HG02970 (cell line): ENCODE results near the gene ANKMY1.
"Not testable (repeated sequence)": the region's sequence is repeated elsewhere in the genome, so short reads cannot be mapped to it uniquely, and the experiment has no call there.

Source experiments
- ATAC-seq: cut with Tn5 transposase; IDR thresholded peaks from one replicate; pipeline ENCODE4 v1.9.1; 2021; ENCODE audit warnings: mild to moderate bottlenecking, moderate library complexity, moderate number of reproducible peaks; ENCODE audit not compliant: unreplicated experiment, low FRiP score

Gene ANKMY1

DNA sequence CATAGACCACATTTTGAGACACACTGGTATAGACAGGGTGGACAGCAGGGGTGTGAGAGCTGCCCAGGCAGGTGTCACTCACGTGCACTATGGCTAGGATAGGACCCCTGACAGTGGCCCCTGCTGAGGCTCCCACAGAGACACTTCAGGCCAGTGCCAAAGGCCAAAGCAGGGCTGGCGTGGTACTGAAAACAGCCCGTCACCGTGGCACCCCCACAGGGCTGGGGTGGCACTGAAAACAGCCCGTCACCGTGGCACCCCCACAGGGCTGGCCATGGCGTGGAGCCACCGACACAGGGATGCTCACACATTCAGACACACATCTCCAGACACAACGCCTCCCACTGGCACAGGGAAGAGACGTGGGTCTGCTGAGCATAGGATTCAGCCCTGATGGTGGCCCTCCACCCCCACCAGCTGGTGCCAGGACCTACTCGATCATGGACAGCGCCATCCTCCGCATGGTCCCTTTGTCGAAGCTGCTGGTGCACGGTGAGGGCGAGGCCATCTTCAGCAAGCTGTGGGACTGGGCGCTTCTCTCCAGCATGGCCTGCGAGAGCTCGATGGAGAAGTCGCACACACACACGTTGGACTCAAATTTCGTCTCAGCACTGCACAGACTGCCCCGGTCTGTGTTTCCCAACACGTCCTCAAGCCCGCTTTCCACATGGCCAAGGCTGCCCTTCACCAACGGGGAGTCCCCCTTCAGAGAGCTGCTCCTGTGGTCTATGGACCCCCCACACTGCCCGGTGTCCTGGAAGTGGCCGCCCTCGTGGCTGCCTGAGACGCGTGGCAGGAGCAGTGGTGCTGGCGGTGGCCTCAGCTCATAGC is 34.1 kb downstream of the ANKMY1 start:
- ATAC-seq, result no peak

DNA sequence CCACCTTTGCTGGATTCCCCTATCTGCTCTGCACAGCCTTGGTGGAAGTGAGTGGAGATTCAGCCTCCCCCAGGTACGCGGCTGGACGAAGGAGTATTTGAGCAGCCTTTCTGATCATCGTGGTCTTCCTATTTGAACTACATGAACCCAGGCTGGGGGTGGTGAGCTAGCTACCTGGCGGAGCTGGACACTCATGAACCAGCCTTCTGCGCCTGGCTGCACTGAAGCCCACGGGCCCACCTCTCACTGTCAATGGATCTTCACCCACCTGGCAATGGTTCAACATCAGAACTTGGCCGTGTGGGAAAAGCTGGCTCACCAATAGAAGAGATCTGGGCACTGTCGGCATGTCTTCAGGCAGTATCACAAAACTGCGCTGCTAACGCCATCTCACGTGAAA is 35.4 kb downstream of the ANKMY1 start:
- no peak for ATAC-seq

DNA sequence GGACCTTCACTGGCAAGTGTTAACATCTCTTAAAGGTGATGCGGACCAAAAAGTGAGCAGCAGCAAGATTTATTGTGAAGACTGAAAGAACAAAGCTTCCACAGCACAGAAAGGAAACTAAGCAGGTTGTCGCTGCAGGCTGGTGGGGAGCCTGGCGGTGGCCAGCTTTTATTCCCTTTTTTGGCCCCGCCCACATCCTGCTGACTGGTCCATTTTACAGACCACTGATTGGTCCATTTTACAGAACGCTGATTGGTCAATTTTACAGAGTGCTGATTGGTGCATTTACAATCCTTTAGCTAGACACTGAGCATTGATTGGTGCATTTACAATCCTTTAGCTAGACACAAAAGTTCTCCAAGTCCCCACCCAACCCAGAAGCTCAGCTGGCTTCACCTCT is 35.9 kb downstream of the ANKMY1 start:
- not testable (repeated sequence) for ATAC-seq

- ATAC-seq, result no peak
Measured at GRCh38 chr2:240520974-240521350, 36.8 kb downstream of the ANKMY1 start.

DNA sequence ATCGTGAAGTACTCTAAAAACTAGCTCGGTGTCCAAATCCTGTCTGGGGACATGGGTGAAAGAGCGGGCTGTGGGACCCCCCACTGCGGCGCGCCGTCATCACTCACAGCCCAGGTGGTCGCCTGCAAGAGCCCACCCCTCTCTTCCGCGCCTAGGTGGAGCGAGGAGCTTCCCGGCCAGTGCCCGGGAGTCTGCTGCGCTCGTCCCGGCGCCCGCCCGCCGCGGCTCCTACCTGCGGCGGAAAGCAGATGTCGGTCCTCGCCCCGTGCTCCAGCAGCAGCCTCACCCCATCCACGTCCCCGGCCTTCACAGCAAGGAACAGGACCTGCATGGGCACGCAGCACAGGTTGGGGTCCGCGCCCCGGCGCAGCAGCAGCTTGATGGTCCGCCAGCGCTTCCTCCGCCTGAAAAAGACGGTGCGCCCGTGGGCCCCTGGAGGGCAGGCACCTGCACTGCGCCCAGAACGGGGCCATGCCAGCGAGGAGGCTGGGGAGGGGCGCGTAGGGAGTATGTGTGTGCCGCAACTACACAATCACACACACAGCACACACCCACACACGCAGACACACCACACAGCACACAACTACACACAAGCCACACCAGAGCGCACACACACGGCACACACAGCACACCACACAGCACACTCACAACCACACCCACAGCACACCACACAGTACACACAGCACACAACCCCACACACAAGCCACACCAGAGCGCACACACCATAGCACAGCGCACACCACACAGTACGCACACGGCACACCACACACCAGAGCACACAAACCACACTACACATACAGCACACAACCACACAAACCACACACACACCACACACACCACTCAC is 37.4 kb downstream of the ANKMY1 start:
- ATAC-seq, result no peak

- ATAC-seq, result no peak
Measured at GRCh38 chr2:240519396-240520129, 38.2 kb downstream of the ANKMY1 start.

GRCh38 chr2:240518981-240519380 is 38.8 kb downstream of the ANKMY1 start:
- no peak for ATAC-seq

DNA sequence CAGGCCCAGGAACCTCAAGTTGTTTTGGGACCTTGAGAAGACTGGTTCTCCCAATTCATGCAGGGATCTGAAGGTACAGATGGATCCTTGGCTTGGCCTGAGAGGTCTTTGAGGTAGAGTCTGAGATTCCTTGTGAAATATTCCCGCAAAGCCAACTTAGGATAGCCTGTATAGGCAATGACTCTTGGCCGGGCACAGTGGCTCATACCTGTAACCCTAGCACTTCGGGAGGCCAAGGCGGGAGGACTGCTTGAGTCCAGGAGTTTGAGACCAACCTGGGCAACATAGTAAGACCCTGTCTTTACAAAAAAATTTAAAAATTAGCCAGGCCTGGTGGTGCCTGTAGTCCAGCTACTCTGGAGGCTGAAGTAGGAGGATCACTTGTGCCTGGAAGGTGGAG is 40.4 kb downstream of the ANKMY1 start:
- no peak for ATAC-seq

DNA sequence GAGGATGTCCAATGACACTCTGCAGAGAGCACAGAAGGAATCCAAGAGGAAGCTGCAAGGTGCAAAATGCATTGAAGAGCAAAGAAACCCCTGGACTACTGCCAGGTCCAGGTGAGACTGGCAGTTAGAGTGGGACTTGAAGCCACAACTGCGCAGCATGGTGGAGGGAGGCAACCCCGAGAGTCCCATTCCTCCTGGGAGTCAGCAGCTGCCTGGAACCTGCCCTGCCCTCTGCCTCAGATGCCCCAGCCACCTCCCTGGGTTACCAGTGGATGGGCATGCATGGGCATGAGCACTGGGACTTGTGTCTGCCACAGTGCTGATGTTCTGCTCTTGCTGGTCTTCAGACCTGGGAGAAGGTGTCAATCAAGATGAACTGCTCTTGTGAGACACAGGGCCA is 43.2 kb downstream of the ANKMY1 start:
- ATAC-seq, result no peak

DNA sequence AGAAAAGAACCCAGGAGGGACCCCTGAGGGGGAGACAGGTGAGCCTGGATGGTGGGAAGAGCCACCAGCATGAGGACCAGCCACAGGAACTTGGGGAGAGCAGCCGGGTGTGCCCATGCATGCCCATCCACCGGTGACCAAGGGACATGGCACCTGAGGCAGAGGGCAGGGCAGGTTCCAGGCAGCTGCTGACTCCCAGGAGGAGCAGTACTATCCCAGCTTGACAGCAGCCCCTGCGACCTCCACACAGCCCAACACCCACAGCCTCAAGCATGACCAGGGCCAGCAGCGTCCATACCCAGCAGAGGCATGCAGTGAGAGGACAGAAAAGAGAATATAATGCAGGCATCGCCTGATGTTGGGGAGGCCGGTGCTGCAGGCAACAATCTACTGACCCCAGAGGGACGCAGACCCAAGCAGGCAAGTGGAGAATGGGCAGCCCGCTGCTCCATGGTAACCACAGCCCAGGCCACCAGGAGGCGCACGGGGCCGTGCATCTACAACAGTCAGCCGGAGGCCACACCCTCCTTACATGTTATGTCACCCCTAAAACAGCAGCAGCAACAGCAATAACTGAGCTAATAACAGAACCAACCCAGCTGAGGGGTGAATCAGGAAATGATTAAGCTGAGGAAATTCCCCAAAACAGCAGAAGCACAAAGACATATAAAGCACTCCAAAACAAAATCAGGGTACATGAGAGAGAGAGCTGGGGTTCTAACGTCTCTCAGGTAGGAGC is 44.1 kb downstream of the ANKMY1 start:
- peak; percentile 70 for ATAC-seq

- ATAC-seq, result no peak
Measured at GRCh38 chr2:240512666-240513535, 44.9 kb downstream of the ANKMY1 start.

DNA sequence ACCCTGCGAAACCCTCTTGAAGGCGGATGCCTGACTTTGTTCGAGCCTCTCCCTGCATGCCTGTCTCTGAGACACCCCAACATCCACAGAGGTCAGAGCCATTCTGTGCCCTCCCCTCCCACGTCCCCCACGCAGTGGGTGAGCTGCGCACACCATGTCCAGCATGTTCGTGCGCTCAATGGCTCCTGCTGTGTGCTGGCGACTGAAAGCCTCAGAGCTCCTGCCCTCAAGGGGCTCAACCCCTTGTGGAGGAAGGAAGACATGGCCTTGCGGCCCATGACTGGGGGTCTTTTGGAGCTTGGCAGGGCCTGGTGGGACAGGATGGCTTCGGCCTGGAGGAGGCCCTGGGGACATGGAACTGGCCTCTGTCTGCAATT is 45.7 kb downstream of the ANKMY1 start:
- no peak for ATAC-seq

DNA sequence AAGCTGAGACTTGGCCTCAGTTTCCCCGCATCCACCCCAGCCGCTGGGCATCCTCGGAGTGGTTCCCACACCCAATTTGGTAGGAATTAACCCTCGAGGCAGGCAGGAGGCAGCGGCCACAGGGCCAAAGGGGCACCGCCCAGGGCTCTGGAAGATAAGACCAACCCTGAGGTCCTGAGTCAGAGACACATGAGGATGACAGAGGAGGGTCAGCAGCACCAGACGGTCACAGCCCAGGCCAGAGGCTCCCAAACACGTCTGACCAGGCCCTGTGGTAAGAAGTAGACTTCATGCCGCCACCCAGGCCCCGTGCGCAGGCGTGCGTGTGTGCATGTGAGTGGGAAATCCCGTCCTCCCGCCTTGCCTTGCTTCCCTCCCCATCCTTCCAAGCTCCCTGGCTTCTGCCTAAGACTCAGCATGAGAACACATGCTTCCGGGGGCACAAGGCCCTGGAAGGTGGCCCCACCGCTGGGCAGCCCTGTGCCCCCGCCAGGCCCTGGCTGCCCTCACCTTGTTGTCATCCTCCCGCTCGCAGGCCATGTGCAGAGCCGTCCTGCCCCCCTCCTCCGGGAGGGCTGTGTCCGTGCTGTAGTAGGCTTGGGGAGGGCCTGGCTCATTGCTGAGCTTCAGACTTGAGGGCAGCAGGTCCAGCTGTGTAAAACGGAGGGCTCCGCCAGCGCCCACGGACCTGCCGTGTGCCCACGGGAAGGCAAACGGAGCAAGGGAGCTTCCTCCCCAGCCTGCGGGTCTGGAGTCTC is 46.3 kb downstream of the ANKMY1 start:
- ATAC-seq, result no peak

DNA sequence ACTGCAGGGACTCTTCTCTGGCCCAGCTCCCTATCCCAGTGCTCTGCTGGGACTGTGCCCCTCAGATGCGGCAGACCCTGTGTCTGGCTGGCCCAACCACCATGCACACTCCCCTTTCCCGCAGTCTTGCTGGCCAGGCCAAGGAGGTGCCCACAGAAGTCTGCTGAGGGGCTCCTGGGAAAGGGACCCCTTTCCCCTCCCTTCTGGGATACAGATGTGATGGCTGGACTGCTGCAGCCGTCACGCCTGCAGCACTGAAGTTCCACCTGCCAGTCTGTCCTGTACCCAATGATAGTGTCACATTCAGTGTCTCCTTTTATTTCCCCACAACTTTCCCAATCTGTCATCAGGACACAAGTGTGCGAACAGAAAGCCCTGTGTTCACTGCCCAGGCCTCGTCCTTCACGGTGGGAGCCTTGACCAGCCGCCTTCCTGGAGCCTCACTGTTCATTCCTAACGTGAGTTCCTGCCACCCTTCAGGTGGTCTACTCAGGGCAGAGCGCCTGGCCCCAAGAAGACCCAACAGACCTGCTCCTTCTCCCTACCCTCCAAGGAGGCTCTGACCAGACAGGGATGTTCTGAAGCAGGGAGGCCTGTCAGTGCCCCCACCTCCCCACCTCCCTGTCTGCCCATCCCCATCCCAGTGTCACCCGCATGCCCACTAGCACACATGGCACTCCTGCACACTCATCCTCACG is 47.1 kb downstream of the ANKMY1 start:
- no peak for ATAC-seq

GRCh38 chr2:240509667-240510512 is 47.9 kb downstream of the ANKMY1 start:
- ATAC-seq, result no peak

DNA sequence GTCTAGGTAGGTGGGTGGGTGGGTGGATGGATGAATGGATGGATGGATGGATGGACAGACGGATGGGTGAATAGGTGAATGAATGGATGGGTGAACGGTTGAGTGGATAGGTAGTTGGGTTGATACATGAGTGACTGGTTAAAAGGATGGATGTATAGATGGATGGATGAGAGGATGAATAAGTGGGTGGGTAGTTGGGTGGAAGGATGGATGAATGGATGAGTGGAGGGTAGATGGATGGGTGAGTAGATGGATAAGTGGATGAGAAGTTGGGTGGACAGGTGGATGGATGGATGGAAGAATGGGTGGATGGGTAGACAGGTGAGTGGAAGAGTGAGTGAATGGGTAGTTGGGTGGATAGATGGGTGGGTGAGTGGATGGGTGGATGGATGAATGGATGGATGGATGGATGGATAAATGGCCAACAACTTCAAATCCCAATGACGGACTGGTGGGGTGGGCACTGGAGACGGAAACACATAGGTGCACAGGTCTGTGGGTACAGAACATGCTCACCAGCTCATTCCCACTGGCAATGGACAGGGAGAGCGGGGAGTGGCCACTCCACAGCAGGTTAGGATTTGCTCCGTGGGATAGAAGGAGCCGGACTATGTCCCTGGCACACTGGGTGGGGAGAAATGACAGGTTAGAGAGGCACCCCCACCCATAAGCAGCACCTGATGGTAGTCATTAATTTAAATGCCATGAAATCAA is 48.8 kb downstream of the ANKMY1 start:
- ATAC-seq, result no peak
